ENCODE data around the gene ILDR2.

ILDR2 gene

GRCh38 chr1:166929911-166930310 is 45.4 kb downstream of the ILDR2 start:
- Histone ChIP-seq H3K9me3 (ENCODE audit: control insufficient read depth, low read length) (no peaks in the 10 kb centered on the region), H3K36me3 (ENCODE audit: control insufficient read depth, insufficient read depth, low read length) (no peaks in the 10 kb centered on the region), H2AFZ (no peak overlapping the region), H3K9ac (no peak overlapping the region), H3K4me3 (ENCODE audit: low read depth, low read length) (no peak overlapping the region), H3K27ac (no peak overlapping the region), H3K4me2 (ENCODE audit: low read length) (no peak overlapping the region), H3K4me1 (no peaks in the 10 kb centered on the region), H3K79me2 (no peaks in the 10 kb centered on the region), H3K27me3 (ENCODE audit: control insufficient read depth, insufficient read depth, low read length) (no peaks in the 10 kb centered on the region)
- no peak for TF ChIP-seq CTCF (IDR thresholded peaks at IDR 0.05)

DNA sequence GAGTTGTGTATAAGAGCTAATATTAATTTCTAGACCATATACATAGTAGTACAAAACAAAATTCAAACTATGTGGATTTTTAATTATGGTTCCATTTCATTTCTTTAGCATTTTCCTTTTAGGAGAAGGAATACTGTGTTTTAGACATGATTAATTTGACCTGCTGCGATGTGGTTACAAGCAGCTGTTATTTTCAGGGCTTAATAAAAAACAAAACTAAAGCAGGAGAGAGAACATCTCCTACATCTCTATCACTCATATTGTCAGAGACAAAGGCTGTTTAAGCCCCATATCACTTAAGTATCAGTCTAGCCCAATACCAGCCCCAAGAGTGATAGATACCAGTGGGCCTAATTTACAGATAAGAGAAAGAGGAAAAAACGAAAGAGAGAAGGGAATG is 47.6 kb downstream of the ILDR2 start:
- no peaks in the 10 kb centered on the region for H3K27me3 ChIP-seq (ENCODE audit: control insufficient read depth, insufficient read depth, low read length)
- no peak overlapping the region for H3K4me2 ChIP-seq (ENCODE audit: low read length)
- H2AFZ ChIP-seq: no peak overlapping the region
- no peaks in the 10 kb centered on the region for H3K36me3 ChIP-seq (ENCODE audit: control insufficient read depth, insufficient read depth, low read length)
- no peak overlapping the region for H3K9ac ChIP-seq
- H3K27ac ChIP-seq: no peak overlapping the region
- H3K79me2 ChIP-seq: no peaks in the 10 kb centered on the region
- H3K4me1 ChIP-seq: no peaks in the 10 kb centered on the region
- H3K9me3 ChIP-seq (ENCODE audit: control insufficient read depth, low read length): no peaks in the 10 kb centered on the region
- no peak for TF ChIP-seq CTCF (IDR thresholded peaks at IDR 0.05)
- no peak overlapping the region for H3K4me3 ChIP-seq (ENCODE audit: low read depth, low read length)

GRCh38 chr1:166925810-166926478 is 49.4 kb downstream of the ILDR2 start:
- Histone ChIP-seq H2AFZ (no peak overlapping the region), H3K9me3 (ENCODE audit: control insufficient read depth, low read length) (no peaks in the 10 kb centered on the region), H3K4me1 (no peaks in the 10 kb centered on the region), H3K36me3 (ENCODE audit: control insufficient read depth, insufficient read depth, low read length) (no peaks in the 10 kb centered on the region), H3K27ac (no peak overlapping the region), H3K79me2 (no peaks in the 10 kb centered on the region), H3K4me2 (ENCODE audit: low read length) (no peak overlapping the region), H3K9ac (no peak overlapping the region), H3K27me3 (ENCODE audit: control insufficient read depth, insufficient read depth, low read length) (no peaks in the 10 kb centered on the region), H3K4me3 (ENCODE audit: low read depth, low read length) (no peak overlapping the region)
- TF ChIP-seq CTCF (IDR thresholded peaks at IDR 0.05): no peak

DNA sequence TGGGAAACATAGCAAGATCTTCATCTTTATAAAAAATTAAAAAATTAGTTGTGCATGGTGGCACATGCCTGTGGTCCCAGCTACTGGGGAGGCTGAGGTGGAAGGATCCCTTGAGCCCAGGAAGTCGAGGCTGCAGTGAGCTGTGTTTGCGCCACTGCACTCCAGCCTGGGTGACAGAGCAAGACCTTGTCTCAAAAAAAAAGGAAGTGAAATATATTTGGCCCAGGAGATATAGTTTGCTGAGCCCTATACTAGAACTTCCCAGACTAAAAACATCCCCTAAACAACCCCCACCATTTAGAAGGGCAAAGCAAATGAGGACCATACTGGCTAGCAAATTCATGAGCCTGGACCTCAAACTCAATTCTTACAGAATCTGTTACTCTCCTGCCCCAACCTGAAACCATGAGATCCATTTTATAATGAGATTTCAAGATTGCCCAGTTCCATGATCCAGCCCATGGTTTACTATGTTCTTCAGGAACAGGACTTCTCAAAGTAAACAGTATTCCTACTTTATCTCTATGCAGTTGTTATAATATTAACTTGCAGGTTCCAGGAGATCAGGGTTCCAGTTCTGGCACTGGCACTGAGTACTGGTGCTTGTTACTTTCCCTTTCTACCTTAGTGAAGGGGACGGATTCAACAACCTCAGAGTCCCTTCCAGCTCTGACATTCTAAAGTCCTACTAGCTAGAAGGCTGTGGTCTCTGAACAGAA is 50.4 kb downstream of the ILDR2 start:
- no peaks in the 10 kb centered on the region for H3K9me3 ChIP-seq (ENCODE audit: control insufficient read depth, low read length)
- no peak overlapping the region for H3K27ac ChIP-seq
- no peak overlapping the region for H3K9ac ChIP-seq
- H3K4me3 ChIP-seq (ENCODE audit: low read depth, low read length): no peak overlapping the region
- no peaks in the 10 kb centered on the region for H3K4me1 ChIP-seq
- peaks cover 8% of the 10 kb centered on the region for H3K27me3 ChIP-seq (ENCODE audit: control insufficient read depth, insufficient read depth, low read length)
- H3K79me2 ChIP-seq: no peaks in the 10 kb centered on the region
- no peaks in the 10 kb centered on the region for H3K36me3 ChIP-seq (ENCODE audit: control insufficient read depth, insufficient read depth, low read length)
- no peak for TF ChIP-seq CTCF (IDR thresholded peaks at IDR 0.05)
- no peak overlapping the region for H2AFZ ChIP-seq
- H3K4me2 ChIP-seq (ENCODE audit: low read length): no peak overlapping the region
